A673 (cell line): ENCODE measurements around the gene FGF18. TPM values are rescaled to one million over a fixed set of nuclear protein-coding genes. Genes with fewer than 3 reads are reported as not detected.
"Not testable (repeated sequence)": the region's sequence is repeated elsewhere in the genome, so short reads cannot be mapped to it uniquely, and the experiment has no call there.

ENCODE experiments used
- BruUV-seq: library from RNA; stranded (reverse); fragments of 400-500 nt; replicated peaks from 2 replicates; lab custom pipeline; 2021; lab: Mats Ljungman, UMichigan
- CTCF ChIA-PET: fragments of 300-600 bp; sonication (Branson Sonifier 250); formaldehyde crosslinking; loops from one replicate; lab custom pipeline; 2022; ENCODE audit warnings: antibody characterized with exemption; lab: Charles Lee
- POLR2A ChIA-PET: fragments of 300-600 bp; sonication (Branson Sonifier 250); formaldehyde crosslinking; loops from one replicate; lab custom pipeline; 2022; ENCODE audit warnings: antibody characterized with exemption; ENCODE audit not compliant: low non-redundant PET; lab: Charles Lee
- DNase-seq: peaks from one replicate; pipeline ENCODE4 v3.0.0-alpha.2; 2015; ENCODE audit warnings: low spot score
- H3K27ac ChIP-seq: fragments of 200-600 bp; sonication (generic); 2 replicates; pipeline ENCODE4 v1.5.1; 2016; ENCODE audit warnings: mixed run types, low read depth, mild to moderate bottlenecking, mixed read lengths, antibody characterized with exemption, low read length; ENCODE audit not compliant: poor library complexity, severe bottlenecking
- H3K27me3 ChIP-seq: fragments of 200-600 bp; sonication (generic); replicated peaks from 2 replicates; pipeline ENCODE4 v1.6.1; 2017; ENCODE audit warnings: mixed run types, low read depth, mild to moderate bottlenecking, mixed read lengths, antibody characterized with exemption, low read length; ENCODE audit not compliant: insufficient read depth, poor library complexity
- H3K36me3 ChIP-seq: fragments of 200-600 bp; sonication (generic); 2 replicates; pipeline ENCODE4 v1.6.1; 2016; ENCODE audit warnings: mixed run types, mild to moderate bottlenecking, mixed read lengths, antibody characterized with exemption, low read length; ENCODE audit not compliant: insufficient read depth, poor library complexity, severe bottlenecking
- H3K4me1 ChIP-seq: fragments of 200-600 bp; sonication (generic); 2 replicates; pipeline ENCODE4 v1.6.1; 2017; ENCODE audit warnings: mixed run types, mild to moderate bottlenecking, mixed read lengths, antibody characterized with exemption, low read length; ENCODE audit not compliant: insufficient read depth, poor library complexity, severe bottlenecking
- H3K4me3 ChIP-seq: fragments of 200-600 bp; sonication (generic); 2 replicates; pipeline ENCODE4 v1.5.1; 2016; ENCODE audit warnings: low read depth, mixed run types, mild to moderate bottlenecking, mixed read lengths, low read length; ENCODE audit not compliant: poor library complexity, severe bottlenecking
- H3K9me3 ChIP-seq: fragments of 200-600 bp; sonication (generic); 2 replicates; pipeline ENCODE4 v1.6.1; 2016; ENCODE audit warnings: mixed run types, low read depth, mild to moderate bottlenecking, mixed read lengths, antibody characterized with exemption, low read length; ENCODE audit not compliant: poor library complexity, severe bottlenecking
- CTCF ChIP-seq: fragments of 300-800, 200-600 bp; sonication (generic); conservative IDR thresholded peaks from 2 replicates; pipeline ENCODE4 v1.5.1; 2017; ENCODE audit warnings: low read depth, mild to moderate bottlenecking, antibody characterized with exemption, low read length, moderate library complexity, mixed read lengths
- EZH2 ChIP-seq: fragments of 200-600 bp; sonication (generic); IDR thresholded peaks from 2 replicates; pipeline ENCODE4 v1.6.1; 2017; ENCODE audit warnings: borderline replicate concordance, low read depth, mild to moderate bottlenecking, mixed read lengths, antibody characterized with exemption, low read length; ENCODE audit not compliant: poor library complexity, severe bottlenecking
- intact Hi-C: fragments of 100-400 bp; cut with micrococcal nuclease; formaldehyde crosslinking; loops from one replicate; pipeline ENCODE4 v1.10.0; 2022; ENCODE audit not compliant: unreplicated experiment
- total RNA-seq: library from RNA; stranded (reverse); gene quantifications from 2 replicates; pipeline ENCODE4 v1.2.3, GENCODE V29; 2021

FGF18 gene
- total RNA-seq, 1 experiment from 2014 or later: 1.3 TPM

GRCh38 chr5:171412186-171412585 lies 7.3 kb upstream of the FGF18 start:
- Histone ChIP-seq H3K27ac (no peak overlapping the region), H3K27me3 (no peaks in the 10 kb centered on the region), H3K4me1 (no peaks in the 10 kb centered on the region), H3K9me3 (no peaks in the 10 kb centered on the region), H3K4me3 (no peak overlapping the region), H3K36me3 (peaks cover 70% of the 10 kb centered on the region)
- TF ChIP-seq CTCF: no peak
- no peak for TF ChIP-seq EZH2
- CTCF ChIA-PET: no interaction called here
- POLR2A ChIA-PET: no interaction called here
- no TSS peak for BruUV-seq
- intact Hi-C loops: no loop called here
- DNase-seq: no peak

- ChIA-PET CTCF (no interaction called here), POLR2A (no interaction called here)
- BruUV-seq: no TSS peak
- Histone ChIP-seq H3K4me1 (no peaks in the 10 kb centered on the region), H3K27me3 (no peaks in the 10 kb centered on the region), H3K36me3 (peaks cover 59% of the 10 kb centered on the region), H3K27ac (no peak overlapping the region), H3K4me3 (no peak overlapping the region), H3K9me3 (no peaks in the 10 kb centered on the region)
- intact Hi-C loops: no loop called here
- TF ChIP-seq EZH2: no peak
- no peak for DNase-seq
These were observed 6.1 kb upstream of the FGF18 start for GRCh38 chr5:171413153-171413910.

- DNase-seq, CTCF ChIA-PET, H3K4me3 ChIP-seq, intact Hi-C loops, H3K4me1 ChIP-seq, H3K9me3 ChIP-seq, POLR2A ChIA-PET, H3K27ac ChIP-seq, BruUV-seq, H3K27me3 ChIP-seq: not testable (repeated sequence)
- H3K36me3 ChIP-seq: peaks cover 52% of the 10 kb centered on the region
These were observed 5.5 kb upstream of the FGF18 start for GRCh38 chr5:171413993-171414392.

- POLR2A ChIA-PET: no interaction called here
- H3K27ac ChIP-seq: no peak overlapping the region
- DNase-seq: no peak
- no TSS peak for BruUV-seq
- peaks cover 40% of the 10 kb centered on the region for H3K36me3 ChIP-seq
- H3K4me3 ChIP-seq: no peak overlapping the region
- no peaks in the 10 kb centered on the region for H3K9me3 ChIP-seq
- no peaks in the 10 kb centered on the region for H3K4me1 ChIP-seq
- intact Hi-C loops: loop anchor here (5.0 kb wide), 2 partner anchors 437 to 627 kb away; no protein-coding TSS in a partner anchor
- H3K27me3 ChIP-seq: peaks cover 2% of the 10 kb centered on the region
- TF ChIP-seq EZH2 (no peak), CTCF (no peak)
- CTCF ChIA-PET: interaction anchor here (0.6 to 1.1 kb wide), 2 partner anchors 497 to 773 kb away, joined by 5 to 8 read pairs; partner anchors contain the start of gene STK10
These were observed 4.2 kb upstream of the FGF18 start for GRCh38 chr5:171415115-171415730.
